Stimulated activated CD4-positive, alpha-beta T cell treated with anti-CD3 and anti-CD28 coated beads, Interleukin-1b, Interleukin-23, amount 100 ng/mL, for 48 hours (primary cell): ENCODE results near the gene PHF12.

Experiments
- DNase-seq: peaks from one replicate; pipeline ENCODE4 v3.0.0-alpha.2; 2020

PHF12 gene

DNA sequence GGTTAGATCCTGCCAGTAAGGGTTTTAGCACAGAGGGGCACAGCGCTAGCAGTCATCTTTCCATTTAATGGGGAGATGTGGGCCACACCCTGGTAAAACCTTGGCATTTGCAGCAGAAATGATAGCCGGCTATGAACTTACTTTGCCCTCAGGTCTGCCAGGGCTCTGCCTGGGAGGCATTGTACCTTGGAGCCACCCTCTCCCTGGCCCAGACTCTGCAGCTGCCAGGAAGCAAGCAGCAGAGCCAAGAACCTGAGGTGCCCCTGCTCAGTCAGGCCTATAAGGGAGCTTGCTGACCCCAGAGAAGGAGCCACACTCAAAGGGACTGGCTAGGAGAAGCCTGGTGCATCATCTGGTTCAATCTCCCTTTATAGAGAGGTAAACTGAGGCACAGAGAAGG is 23.7 kb upstream of the PHF12 start:
- no peak for DNase-seq

DNA sequence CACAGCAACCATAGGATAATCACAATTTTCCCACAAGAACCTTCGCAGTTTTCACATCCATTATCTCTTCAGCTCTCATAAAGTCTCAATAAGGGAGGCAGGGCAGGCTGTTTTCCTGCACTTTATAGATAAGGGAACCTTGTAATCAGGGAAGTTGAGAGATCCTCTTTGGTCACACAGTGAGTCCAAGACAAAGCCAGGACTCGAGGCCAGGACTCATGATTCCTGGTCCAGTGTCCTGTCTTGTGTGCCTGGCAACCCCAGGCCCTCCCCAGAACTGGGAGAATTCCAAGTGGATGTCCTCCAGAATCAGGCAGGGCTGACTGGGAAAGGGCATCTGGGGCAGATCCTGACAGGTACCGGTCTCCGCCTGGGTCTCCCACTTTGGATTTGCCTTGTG is 23.1 kb upstream of the PHF12 start:
- no peak for DNase-seq

DNA sequence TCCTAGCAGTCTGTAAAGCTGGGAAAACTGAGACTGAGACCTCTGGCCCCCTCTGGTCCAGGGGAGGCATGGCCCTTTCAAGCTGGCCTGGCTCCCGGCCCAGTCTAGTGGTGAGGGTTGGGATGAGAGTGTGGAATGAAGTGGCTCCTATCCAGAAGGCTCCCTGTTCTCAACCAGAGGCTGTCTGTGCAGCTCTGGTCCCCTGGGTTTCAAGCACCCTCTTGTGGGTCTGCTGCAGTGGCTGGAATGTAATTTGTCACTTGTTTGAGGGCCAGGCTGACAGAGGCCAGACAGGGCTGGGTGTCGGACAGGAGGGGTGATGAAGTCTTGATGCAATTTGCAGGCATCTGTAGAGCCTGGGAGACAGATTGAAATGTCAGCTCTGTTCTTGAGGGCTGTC is 22.1 kb upstream of the PHF12 start:
- no peak for DNase-seq

DNA sequence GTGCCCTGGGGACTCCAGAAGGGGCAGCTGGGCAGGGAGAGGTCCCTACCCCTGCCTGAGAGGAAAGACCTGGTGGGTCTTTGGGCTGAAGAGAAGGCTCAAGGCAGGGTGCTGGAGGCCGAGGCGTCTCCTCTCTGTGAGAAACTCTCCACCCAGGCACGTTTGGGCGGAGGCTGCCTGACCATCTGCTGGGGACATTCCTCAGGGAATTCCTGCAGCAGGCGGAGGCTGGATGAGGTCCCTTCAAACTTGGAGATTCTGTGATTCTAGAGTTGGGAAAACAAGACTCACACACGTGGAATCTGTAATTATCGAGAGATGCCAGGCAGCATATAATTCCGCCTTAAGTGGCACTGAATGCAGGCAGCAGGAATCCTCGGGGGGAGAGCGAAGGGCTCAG is 21.1 kb upstream of the PHF12 start:
- no peak for DNase-seq

DNA sequence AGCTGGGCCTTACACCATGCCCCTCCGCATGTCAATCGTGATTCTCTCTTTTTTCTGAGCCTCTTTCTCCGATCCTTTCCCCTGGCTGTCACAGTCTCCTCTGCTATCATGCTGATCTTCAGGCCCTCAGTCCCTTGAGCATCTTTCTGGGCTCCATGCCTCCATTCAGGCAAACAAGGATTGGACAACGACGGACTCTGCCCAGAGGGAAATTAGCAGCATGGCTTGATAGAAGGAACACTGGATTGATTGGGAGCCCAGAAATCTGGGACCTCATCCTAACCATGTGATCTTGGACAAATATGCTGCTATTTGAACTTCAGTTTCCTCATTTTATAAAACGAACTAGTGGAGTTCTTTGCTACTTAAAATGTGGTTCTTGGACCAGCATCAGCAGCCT is 19.6 kb upstream of the PHF12 start:
- no peak for DNase-seq

DNA sequence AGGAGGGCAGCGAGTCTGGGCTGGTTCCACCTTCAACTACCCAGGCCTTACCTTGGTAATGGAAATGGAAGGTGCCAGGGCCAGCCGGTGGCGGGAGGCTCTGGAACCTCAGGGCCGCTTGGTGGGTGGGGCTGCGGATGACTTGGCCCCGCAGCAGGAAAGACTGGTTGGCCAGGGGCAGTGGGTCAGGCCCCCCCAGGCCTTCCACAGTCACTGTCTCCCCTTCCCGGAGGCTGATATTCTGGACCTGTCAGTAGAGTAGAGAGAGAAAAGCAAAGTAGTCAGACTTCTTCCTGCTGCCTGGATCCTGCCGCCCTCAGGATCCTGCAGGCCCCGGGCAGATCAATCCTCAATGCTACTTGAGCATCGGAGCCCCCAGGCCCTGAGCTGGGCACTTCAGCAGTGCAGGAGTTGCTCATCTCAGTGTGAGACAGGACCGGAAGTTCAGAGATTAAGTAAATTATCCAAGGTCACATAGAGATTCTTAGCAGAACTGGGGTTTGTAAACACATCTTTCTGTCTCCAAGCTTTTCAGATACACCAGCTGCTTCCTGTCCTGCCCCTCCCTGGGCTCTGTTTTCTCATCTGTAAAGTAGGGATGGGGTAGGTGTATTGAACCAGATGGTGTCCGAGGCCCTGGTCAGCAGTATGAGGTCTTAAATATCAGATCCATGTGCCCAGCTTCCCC is 18.5 kb upstream of the PHF12 start:
- no peak for DNase-seq

DNA sequence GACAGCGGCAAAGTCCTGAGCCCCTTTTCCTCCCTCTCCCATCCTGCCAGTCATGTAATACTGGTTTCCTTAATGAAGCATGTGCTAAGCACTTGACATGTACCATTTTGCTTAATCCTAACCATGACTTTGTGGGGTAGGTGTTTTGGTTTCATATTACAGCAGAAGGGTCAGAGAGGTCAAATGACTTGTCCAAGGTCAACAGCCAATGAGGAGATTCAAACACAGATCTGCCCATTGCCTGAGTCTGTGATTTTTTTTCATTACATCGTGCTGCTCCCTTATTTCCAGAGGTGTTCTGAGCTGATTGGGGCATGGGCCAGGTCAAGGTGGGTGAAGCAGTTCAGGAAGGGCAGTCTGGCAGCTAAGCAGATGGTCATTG is 17.6 kb upstream of the PHF12 start:
- no peak for DNase-seq

DNA sequence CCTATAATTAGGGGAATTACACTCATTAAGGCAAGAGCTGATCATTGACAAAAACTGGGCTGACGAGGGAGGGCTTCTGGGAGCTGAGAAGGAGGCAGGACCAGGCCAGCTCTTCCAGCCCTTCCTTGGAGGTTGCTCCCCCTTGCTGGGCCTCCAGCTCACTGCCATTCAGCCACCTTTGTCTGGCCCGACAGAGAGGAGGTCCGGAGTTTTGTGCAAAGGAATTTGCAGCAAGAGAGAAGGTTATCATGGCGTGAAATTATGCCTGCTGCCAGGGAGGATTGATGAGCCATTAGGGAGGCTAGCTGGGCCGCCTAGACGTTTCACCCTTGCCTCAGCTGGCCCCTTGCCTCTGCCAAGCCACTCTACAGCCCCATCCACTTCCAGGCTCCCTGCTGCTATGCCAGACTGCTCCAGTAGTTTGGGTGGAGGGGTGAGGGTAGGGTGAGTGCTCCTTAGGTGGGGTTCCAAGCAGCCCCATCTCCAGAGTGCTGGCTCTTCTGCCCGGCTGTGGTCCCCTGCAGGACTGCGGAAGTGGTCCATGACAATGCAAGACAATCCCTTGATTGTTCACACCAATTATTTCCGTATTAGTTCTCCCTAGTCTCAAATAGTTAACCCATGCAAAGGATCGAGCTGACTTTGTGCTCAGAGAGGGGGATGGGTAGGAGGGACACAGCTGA is 17.1 kb upstream of the PHF12 start:
- DNase-seq: no peak

DNA sequence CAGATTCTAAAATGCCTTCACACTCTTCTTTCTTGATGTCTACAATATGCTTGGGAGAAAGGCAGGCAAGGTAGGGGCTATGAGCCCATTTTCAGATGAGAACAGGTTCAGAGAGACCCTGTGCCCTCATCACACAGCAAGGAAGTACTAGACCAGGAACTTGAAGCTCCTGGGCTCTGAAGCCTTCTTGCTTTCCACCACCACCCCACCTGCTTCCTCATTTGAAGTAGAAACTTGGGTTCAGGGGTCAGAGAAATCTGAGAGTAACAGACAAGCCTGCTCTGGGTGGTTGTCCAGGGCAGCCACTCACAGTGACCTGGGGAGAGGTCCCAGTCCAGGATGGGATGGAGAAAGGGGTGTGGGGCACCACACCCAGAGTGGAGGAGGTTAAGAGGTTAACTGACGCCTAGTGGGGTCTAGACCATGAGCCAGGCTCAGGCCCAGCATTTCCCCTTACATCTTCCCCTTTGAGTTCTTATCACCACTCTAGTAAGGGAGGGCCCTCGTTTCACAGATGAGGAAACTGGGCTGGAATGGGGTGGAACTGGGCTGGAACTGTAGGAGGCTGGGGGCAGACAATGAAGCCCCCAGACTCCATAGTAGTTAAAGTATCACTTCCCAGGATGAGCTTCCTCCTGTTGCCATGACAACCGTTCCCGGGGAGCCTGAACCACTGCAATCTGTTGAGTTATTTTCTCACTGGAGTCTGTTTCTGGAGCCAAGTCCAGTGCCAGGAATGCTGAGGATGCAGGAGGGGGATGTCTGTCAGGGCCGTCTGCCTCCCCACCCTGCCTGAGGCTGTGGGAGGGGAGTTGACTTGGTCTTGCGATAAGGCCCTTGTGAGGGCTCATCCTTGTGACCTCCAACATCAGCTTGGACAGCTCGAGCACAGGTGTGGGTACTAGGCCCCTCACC is 16.2 kb upstream of the PHF12 start:
- no peak for DNase-seq

DNA sequence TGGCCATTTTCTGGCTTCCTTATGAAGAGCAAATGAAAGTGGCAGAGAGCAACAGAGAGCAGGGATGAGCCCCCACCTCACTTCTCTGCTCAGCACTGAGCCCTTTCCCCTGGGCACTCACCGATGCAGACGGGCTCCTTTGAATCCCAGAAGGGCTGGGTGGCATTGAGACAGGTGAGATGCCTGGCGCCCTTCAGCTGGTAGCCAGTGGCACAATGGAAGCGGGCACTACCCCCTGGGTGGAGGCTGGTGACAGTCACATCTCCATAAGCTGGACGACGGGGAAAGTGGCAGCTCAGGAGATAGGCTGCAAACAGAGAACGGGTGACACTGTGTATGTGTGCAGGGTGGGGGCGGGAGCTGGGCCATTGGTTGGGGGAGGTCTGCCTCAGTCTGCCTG is 12.5 kb upstream of the PHF12 start:
- no peak for DNase-seq

DNA sequence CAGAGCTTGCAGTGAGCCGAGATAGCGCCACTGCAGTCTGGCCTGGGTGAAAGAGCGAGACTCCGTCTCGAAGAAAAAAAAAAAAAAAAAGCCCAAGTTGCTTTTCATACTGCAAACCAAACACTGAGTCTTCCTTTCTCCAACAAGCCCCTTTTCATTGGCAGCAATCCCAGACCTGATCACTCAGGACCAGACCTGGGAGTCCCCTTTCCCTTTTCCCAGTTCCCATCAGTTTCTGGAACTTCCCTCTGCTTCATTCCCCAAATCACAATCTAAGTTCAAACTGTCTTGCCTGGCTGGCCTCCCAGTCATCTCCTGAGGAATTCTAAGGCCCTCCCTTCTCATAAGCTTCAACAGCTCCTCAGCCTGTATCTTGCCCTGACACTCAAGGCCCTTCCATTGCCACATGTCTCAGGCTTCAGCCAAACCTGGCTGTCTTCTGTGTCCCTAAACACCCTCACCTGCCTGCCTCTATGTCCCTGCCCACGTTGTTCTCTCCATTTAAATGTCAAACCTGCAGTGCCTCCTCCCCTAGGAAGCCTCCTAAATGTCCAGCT is 11.8 kb upstream of the PHF12 start:
- no peak for DNase-seq

DNA sequence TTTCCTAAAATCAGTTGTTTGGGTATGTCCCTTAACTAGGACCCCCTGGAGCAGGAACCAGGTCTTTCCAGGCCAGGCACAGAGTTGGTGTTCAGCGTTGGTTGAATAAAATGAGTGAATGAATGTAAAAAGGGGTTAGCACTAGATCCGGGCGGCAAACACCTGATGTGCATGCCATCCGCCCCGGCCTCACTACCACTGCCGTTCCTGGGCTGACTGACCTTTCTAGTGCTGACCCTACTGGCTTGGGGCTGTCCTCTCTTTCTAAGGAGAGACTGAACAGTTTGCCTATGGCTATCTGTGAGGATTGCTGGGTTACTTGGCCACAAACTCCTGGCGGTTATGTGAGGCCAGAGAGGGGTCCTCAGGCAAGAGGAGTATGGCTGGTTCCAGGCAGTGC is 10.1 kb upstream of the PHF12 start:
- no peak for DNase-seq

DNA sequence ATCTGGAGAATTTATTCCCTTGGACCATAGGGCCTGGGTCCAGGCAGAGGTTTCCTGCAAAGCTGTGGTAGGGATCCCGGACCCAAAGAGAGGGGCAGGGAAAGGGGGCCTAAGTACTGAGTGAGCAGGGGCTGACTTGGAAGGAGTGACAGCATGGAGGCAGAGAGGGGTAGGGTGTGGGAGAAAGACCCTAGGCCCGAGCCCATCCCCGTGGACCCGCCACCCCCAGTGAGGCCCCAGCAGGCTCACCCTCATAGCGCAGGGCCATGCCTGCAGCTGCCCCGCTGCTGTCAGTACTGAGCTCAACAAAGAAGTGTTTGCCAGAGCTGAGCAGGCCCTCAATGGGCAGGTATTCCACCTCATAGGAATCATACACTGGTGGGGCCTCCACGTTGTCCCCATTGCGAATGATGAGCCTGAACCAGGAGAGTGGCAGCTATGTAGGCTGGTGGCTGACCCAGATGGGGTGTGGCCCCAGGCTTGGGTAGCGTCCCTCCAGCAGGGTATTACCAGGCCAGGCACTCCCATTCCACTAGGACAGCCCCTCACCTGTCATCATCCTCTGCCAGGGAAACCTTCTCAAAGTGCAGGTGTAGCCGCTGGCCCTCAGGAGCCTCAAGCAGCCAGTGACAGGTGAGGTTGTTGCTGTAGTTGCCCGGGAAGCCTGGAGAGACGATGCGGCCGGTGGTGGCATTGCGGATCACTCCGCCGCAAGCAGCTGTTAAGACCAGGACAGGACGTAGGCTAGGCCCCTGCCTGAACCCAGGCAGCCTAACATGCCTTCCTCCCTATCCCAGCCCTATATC is 9.1 kb upstream of the PHF12 start:
- DNase-seq: no peak

DNA sequence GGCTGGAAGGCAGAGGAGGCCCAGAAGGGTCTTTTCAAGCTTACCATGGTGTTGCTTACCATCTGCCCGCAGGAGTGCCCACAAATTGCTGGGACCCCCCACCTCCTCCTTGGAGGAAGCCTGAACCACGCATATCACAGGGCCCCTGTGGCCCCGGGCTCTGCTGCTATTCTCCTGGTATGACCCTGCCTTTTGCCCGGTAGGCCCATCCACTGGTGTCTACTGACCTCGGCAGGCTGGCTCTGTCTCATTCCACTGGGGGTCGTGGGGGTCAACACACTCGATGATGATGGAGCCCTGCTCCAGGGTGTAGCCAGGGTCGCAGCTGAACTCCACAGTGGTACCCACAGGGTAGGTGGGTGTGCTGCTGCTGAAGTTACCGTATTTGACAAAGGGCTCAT is 8.2 kb upstream of the PHF12 start:
- no peak for DNase-seq

DNA sequence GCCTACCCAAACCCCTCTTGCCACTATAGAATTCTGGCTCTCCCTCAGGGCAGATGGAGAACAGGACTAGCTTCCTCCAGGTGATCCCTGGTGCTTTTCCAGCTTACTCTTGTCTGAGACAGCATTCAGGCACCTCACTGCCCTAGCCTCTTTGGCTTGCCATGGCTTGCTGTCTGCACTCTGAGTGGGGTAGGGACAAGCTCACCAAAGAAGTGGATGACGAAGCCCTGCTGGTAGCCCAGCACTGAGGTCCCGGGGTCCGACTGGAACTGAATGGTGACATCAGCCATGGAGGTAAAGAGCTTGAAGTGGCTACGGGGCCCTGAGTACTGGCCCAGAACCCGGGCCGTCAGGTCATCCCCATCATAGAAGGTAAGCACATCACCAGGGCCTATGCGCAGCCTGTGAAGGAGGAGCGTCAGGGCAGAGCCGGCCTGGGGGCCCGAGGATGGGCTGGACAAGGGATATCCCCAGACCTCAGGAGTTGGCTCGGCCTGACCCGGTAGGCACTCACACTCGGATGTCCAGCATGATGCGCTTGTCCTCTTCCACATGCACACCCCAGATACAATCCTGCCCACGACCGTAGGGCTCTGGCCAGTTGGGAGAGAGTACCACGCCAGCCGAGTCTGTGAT is 7.6 kb upstream of the PHF12 start:
- no peak for DNase-seq

DNA sequence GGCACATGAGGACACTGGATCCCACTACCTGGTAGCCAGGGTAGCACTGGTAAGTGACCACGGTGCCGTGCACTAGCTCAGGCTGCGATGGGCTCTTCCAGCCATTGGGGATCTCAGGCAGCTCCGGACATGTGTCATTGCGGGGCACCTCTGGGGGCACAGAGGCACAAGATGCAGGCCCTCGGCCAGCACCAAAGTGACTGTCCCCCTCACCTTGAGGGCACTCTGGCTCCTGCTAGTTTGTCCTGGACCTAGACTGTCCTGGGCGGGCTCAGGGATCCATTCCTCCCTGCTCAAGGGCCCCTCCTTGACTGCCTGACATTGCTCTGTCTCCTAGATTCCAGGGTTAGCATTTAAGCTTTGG is 6.7 kb upstream of the PHF12 start:
- no peak for DNase-seq

DNA sequence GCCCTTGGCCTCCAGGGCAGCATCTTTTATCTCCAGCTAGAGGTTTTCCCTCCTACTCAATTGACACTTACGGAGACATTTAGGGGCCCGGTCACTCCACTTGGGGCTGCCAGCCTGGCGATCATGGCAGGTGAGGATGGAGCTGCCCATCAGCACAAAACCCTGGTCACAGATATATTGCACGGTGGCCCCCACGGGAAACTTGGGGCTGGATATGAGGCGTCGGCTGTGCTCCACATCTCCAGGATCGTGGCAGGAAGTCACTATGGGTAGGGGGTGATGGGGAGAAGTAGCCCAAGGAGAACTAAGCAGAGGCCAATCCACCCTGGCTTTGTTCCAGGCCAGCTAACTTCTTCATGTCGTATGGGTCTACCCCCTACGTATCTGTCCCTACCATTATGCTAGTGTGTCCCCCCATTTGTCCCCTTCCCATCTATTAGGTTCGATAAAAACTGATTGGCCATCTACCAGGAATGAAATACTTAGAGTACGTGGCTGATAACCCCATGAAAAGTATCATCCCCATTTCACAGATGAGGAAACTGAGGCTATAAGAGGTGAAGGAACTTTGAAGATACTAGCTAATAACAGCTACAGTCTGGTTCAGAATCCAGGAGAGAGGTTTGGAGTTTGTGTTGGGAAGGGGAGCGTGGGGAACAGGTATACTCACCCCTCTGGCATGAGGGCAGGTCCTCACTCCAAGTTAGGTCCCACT is 6.1 kb upstream of the PHF12 start:
- DNase-seq: no peak

DNA sequence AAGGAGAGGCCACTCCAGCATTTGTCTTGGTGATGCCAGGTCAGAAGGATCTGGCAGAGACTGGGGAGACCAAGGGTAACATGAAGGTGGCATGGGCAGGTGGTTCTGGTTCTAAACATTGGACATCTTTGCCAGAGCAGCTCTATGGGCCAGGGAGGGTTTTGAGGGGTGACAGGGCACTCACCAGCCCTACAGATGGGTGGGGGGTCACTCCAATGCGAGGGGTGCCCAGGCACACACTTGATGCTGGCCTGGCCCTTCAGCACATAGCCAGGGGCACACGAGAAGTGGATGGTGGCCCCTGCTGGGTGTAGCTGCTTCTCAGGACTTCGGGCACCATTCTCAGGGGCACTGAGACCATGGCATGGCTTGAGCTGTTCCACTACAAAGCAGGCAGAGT is 5.5 kb upstream of the PHF12 start:
- no peak for DNase-seq

DNA sequence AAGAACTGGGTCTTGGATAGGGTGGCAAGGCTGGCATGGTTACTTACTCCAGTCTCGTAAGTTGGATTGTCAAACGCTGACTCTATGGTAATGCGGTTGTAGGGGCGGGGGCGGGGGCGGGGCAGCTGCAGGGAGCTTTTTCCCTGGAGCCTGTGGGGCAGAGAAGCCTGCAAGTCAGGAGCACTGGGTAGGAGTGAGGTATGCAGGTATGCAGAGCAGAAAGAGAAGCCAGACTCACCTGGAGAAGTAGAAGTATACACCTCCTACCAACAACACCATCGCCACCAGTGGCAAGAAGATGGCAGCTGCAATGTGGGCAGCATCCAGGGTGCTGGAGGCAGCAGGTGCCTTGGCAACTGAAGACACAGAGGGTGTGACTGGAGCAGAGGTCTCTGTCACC is 4.8 kb upstream of the PHF12 start:
- DNase-seq: no peak

DNA sequence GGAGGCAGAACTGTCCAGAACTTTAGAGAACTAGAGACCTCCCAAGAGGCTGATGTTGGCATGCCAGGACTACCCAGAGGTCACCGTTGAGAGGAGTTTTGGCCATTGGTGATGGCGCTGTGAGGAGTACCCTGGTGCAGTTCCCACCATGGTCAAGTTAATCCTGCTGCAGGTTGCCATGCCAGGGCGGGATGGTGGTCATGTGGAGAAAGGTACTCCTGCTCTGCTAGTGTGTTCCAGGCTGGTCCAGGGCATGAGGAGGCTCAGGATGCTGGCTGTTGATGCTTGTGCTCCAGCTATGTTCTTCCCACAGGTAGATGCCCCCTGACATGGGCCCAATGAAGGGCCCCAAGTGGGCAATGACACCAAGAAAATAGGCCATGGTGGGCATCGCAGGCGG is 4.1 kb upstream of the PHF12 start:
- DNase-seq: no peak

DNA sequence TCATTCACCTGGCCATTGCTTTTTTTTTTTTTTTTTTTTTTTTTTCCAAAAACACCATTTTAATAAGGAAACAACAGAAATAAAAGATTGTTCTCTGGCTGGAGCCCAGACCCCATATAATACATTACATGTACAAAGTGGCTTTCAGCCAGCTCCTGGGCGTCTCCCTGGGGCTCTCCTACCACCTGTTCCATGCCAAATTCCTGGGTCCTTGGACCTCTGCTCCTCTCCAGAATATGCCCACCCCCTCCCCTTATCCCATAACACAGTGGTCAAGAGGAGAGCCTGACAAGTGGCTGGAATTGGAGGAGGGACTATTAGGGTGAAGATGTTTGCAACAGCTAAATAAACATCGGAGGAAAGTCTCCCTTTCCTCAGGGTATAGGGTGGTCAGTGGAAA is 3.6 kb upstream of the PHF12 start:
- no peak for DNase-seq
